Fibroblast of the aortic adventitia (primary cell): Measurements from ENCODE around the gene CORO1C. TPM values are rescaled to one million over a fixed set of nuclear protein-coding genes. Genes with fewer than 3 reads are reported as not detected.
"Not testable (repeated sequence)": the region's sequence is repeated elsewhere in the genome, so short reads cannot be mapped to it uniquely, and the experiment has no call there.

Experiments used
- DNase-seq: peaks from one replicate; pipeline ENCODE4 v3.0.0-alpha.2; 2010; ENCODE audit warnings: low read depth
- H3K4me3 ChIP-seq: 2 replicates; pipeline ENCODE4 v1.5.1; 2011; ENCODE audit warnings: low read depth, mild to moderate bottlenecking, control low read depth, low read length, moderate library complexity
- CTCF ChIP-seq: IDR thresholded peaks from 2 replicates; pipeline ENCODE4 v1.5.1; 2011; ENCODE audit warnings: mild to moderate bottlenecking, low read length, control low read depth, inconsistent platforms; ENCODE audit not compliant: insufficient read depth
- total RNA-seq: library from RNA; depleted of rRNA; stranded (reverse); fragments of >200 nt; gene quantifications from 2 replicates; pipeline ENCODE4 v1.2.3, GENCODE V29; 2012; ENCODE audit warnings: low replicate concordance

CORO1C gene
- total RNA-seq, 1 donor: 202 TPM

- no peak for TF ChIP-seq CTCF
- no peak overlapping the region for H3K4me3 ChIP-seq
- no peak for DNase-seq
These were observed 93.9 kb downstream of the CORO1C start for GRCh38 chr12:108637222-108637971.

- no peak for DNase-seq
- no peak for TF ChIP-seq CTCF
- H3K4me3 ChIP-seq: no peak overlapping the region
These were observed 95.1 kb downstream of the CORO1C start for GRCh38 chr12:108635997-108636808.

GRCh38 chr12:108635201-108635996 is 95.9 kb downstream of the CORO1C start:
- no peak for DNase-seq
- no peak overlapping the region for H3K4me3 ChIP-seq
- no peak for TF ChIP-seq CTCF

GRCh38 chr12:108634341-108634751 is 97.0 kb downstream of the CORO1C start:
- no peak overlapping the region for H3K4me3 ChIP-seq
- TF ChIP-seq CTCF: no peak
- no peak for DNase-seq

GRCh38 chr12:108633534-108634248 is 97.6 kb downstream of the CORO1C start, which contains the start of gene SELPLG:
Gene SELPLG (minus strand): TSS chr12:108633894. CDS start chr12:108624307, 9,587 bp downstream.
- no peak for TF ChIP-seq CTCF
- DNase-seq: no peak
- no peak within 1 kb of the TSS for H3K4me3 ChIP-seq

GRCh38 chr12:108633081-108633533 is 98.2 kb downstream of the CORO1C start:
- no peak for TF ChIP-seq CTCF
- no peak for DNase-seq
- no peak overlapping the region for H3K4me3 ChIP-seq

- DNase-seq: not testable (repeated sequence)
These were observed 100.1 kb downstream of the CORO1C start for GRCh38 chr12:108631261-108631660.

More at GRCh38 chr12:108631261-108631660, 100.1 kb downstream of the CORO1C start:
- H3K4me3 ChIP-seq: not testable (repeated sequence)
